ENCODE results near the gene OSBPL10.

The OSBPL10 gene

DNA sequence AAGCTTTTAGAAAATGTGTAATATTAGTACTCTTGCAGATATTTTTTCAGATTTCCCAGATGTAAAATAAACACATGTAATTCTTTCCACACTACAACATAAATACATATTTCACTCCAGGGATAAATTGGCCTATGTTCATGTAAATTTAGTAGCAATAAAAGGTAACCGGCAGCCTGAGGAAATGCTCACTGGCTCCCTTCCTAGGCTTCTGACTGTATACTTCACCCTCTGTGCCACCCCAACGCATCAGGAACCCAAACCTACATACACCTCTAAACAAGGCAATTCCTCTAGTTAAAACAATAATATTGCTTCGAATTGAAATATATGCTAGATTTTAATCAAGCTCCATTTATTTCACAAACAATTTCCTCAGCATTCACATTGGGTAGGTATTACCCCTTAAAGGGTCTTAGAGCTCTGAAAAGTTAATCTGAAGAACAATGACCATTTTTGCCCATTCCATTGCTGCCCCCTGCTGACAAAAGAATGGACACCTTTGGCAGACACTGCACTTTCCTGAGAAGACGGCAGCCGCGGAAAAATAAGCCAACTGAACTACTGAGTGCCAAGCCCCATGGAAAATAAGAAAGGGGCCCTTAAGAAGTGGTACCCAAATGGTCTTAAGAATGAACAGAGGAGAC lies 212.5 kb downstream of the OSBPL10 start:
- TF ChIP-seq CTCF (IDR thresholded peaks at IDR 0.05; ENCODE audit: low read depth, low read length): peak; percentile 52
- H3K36me3 ChIP-seq: no peaks in the 10 kb centered on the region
- DNase-seq: peak; percentile 47

GRCh38 chr3:31767920-31768319 lies 213.1 kb downstream of the OSBPL10 start:
- Histone ChIP-seq H3K36me3 (no peaks in the 10 kb centered on the region), H3K4me1 (no peaks in the 10 kb centered on the region), H3K4me3 (ENCODE audit: low read depth, low read length) (no peak overlapping the region)

More for the DNA sequence above, 212.5 kb downstream of the OSBPL10 start:
- Histone ChIP-seq H3K9me3 (no peaks in the 10 kb centered on the region), H3K27me3 (no peaks in the 10 kb centered on the region), H3K4me1 (no peaks in the 10 kb centered on the region), H3K4me3 (ENCODE audit: low read depth, low read length) (no peak overlapping the region)

GRCh38 chr3:31766669-31767068 lies 214.4 kb downstream of the OSBPL10 start:
- Histone ChIP-seq H3K4me1 (no peaks in the 10 kb centered on the region), H3K36me3 (no peaks in the 10 kb centered on the region), H3K27me3 (no peaks in the 10 kb centered on the region), H3K4me3 (ENCODE audit: low read depth, low read length) (no peak overlapping the region), H3K9me3 (no peaks in the 10 kb centered on the region)
- DNase-seq: no peak
- TF ChIP-seq CTCF (IDR thresholded peaks at IDR 0.05; ENCODE audit: low read depth, low read length): no peak

More at GRCh38 chr3:31767920-31768319, 213.1 kb downstream of the OSBPL10 start:
- H3K27me3 ChIP-seq: no peaks in the 10 kb centered on the region
- TF ChIP-seq CTCF (IDR thresholded peaks at IDR 0.05; ENCODE audit: low read depth, low read length): no peak
- DNase-seq: no peak
- no peaks in the 10 kb centered on the region for H3K9me3 ChIP-seq

DNA sequence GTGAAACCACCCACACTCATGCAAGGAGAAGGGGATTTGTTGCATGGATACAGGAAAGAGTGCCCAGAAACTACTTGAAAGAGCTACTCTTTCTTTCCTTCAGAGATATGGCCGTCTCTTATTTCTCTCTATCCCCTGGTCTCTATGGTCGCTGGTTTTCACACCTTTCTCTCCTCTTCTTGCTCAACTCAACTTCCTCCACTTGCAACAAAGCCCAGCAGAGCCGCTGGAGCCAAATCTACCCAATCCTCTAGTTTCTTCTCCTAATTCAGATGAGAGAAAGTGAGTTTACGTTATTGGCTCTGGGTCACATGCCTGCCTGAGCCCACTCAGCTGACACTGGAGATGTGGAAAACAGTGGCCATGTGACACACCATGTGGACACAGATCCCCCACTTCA lies 215.2 kb downstream of the OSBPL10 start:
- Histone ChIP-seq H3K36me3 (no peaks in the 10 kb centered on the region), H3K4me1 (no peaks in the 10 kb centered on the region), H3K4me3 (ENCODE audit: low read depth, low read length) (no peak overlapping the region), H3K9me3 (no peaks in the 10 kb centered on the region), H3K27me3 (no peaks in the 10 kb centered on the region)
- TF ChIP-seq CTCF (IDR thresholded peaks at IDR 0.05; ENCODE audit: low read depth, low read length): no peak
- no peak for DNase-seq

- DNase-seq: no peak
- H3K36me3 ChIP-seq: no peaks in the 10 kb centered on the region
- no peaks in the 10 kb centered on the region for H3K9me3 ChIP-seq
- no peak for TF ChIP-seq CTCF (IDR thresholded peaks at IDR 0.05; ENCODE audit: low read depth, low read length)
- H3K27me3 ChIP-seq: no peaks in the 10 kb centered on the region
- no peaks in the 10 kb centered on the region for H3K4me1 ChIP-seq
- no peak overlapping the region for H3K4me3 ChIP-seq (ENCODE audit: low read depth, low read length)
These were observed 217.3 kb downstream of the OSBPL10 start for GRCh38 chr3:31763731-31764130.

DNA sequence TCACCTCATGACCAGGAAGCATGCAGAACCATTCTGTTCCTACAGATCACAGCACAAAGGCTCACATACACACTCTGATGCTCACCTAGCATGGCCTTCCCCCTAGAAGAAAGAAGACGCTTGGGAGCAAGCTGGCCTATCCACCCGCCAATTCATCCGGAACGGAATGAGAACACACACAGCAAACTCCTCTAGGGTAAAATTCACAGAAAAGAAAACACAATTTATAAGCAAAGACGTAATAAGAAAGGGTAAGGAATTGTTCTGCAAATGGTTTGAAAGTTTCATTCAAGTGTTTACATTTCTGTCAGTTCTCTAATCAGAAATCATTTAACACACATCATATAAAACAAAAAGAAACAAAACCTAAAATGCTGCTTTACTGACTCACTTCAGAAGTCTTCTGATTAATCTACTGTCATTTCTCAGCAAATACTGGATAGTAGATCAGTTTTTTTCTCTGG lies 218.1 kb downstream of the OSBPL10 start:
- no peaks in the 10 kb centered on the region for H3K27me3 ChIP-seq
- no peak overlapping the region for H3K4me3 ChIP-seq (ENCODE audit: low read depth, low read length)
- no peaks in the 10 kb centered on the region for H3K9me3 ChIP-seq
- TF ChIP-seq CTCF (IDR thresholded peaks at IDR 0.05; ENCODE audit: low read depth, low read length): no peak
- DNase-seq: no peak
- no peaks in the 10 kb centered on the region for H3K4me1 ChIP-seq
- H3K36me3 ChIP-seq: no peaks in the 10 kb centered on the region

Measured in BE2C (cell line).